H1 (cell line): ENCODE data around the gene TCF7L2. TPM values are rescaled to one million over a fixed set of nuclear protein-coding genes. Genes with fewer than 3 reads are reported as not detected.

Experiments
- CTCF ChIA-PET: fragments of 300-600 bp; sonication (Branson Sonifier 250); formaldehyde crosslinking; loops from one replicate; lab custom pipeline; 2021; ENCODE audit not compliant: partially characterized antibody; lab: Charles Lee
- POLR2A ChIA-PET: fragments of 300-600 bp; sonication (Branson Sonifier 250); formaldehyde crosslinking; loops from one replicate; lab custom pipeline; 2021; ENCODE audit warnings: inconsistent platforms; ENCODE audit not compliant: partially characterized antibody; lab: Charles Lee
- DNase-seq, 2 experiments: peaks; one replicate each; pipeline versions ENCODE4 v3.0.0 to v3.0.0-alpha.2; 2010 to 2022; ENCODE audit warnings: low spot score in 2 of 2, low read depth in 1 of 2, mixed read lengths in 1 of 2
- FAIRE-seq: peaks from 2 replicates; lab custom pipeline; 2011; peaks lifted over from hg19 to GRCh38; lab: Jason Lieb, UNC
- H2AFZ ChIP-seq: 2 replicates; pipeline ENCODE4 v1.8.1; 2012; ENCODE audit warnings: low read length, inconsistent platforms
- H2AK5ac ChIP-seq: 2 replicates; pipeline ENCODE4 v1.6.1; 2013; ENCODE audit warnings: low read depth, low read length
- H2BK120ac ChIP-seq: replicated peaks from 2 replicates; pipeline ENCODE3; 2013; ENCODE audit warnings: low read depth, low read length, inconsistent platforms
- H2BK12ac ChIP-seq: 2 replicates; pipeline ENCODE4 v1.6.1; 2013; ENCODE audit warnings: low read depth, low read length
- H2BK15ac ChIP-seq: 2 replicates; pipeline ENCODE4 v1.6.1; 2013; ENCODE audit warnings: low read length
- H2BK20ac ChIP-seq: 2 replicates; pipeline ENCODE4 v1.6.1; 2013; ENCODE audit warnings: low read length
- H2BK5ac ChIP-seq: 2 replicates; pipeline ENCODE4 v1.6.1; 2013; ENCODE audit warnings: low read depth, low read length
- H3K14ac ChIP-seq: 2 replicates; pipeline ENCODE4 v1.6.1; 2013; ENCODE audit warnings: inconsistent platforms; ENCODE audit not compliant: insufficient read length
- H3K18ac ChIP-seq: 2 replicates; pipeline ENCODE4 v1.6.1; 2013; ENCODE audit warnings: low read length; ENCODE audit errors: extremely low read depth
- H3K23ac ChIP-seq: 2 replicates; pipeline ENCODE4 v1.6.1; 2013; ENCODE audit warnings: inconsistent platforms; ENCODE audit not compliant: insufficient read length
- H3K23me2 ChIP-seq: 2 replicates; pipeline ENCODE4 v1.6.1; 2013; ENCODE audit warnings: low read depth, low read length
- H3K27ac ChIP-seq: 2 replicates; pipeline ENCODE4 v1.6.1; 2011; ENCODE audit warnings: low read depth, low read length, inconsistent platforms
- H3K27me3 ChIP-seq, 4 experiments: replicated peaks in 1 of 4; 1 replicate in 1 of 4; 2 replicates in 3 of 4; pipeline versions ENCODE4 v1.6.1 to v1.8.1; 2011 to 2013; ENCODE audit warnings: low read length in 3 of 4, mild to moderate bottlenecking in 3 of 4, inconsistent platforms in 2 of 4, mixed read lengths in 2 of 4, moderate library complexity in 1 of 4; ENCODE audit not compliant: control insufficient read depth in 3 of 4, insufficient read depth in 3 of 4; ENCODE audit errors: extremely low read depth in 1 of 4
- H3K36me3 ChIP-seq, 4 experiments: 2 replicates each; pipeline versions ENCODE4 v1.6.1 to v1.8.1; 2011 to 2013; ENCODE audit warnings: mild to moderate bottlenecking in 4 of 4, low read length in 3 of 4, moderate library complexity in 2 of 4, control low read depth in 1 of 4, inconsistent platforms in 1 of 4; ENCODE audit not compliant: insufficient read depth in 4 of 4, control insufficient read depth in 2 of 4
- H3K4ac ChIP-seq: replicated peaks from 2 replicates; pipeline ENCODE3; 2013; ENCODE audit warnings: low read length, low read depth, mixed read lengths, inconsistent platforms; ENCODE audit not compliant: insufficient read length
- H3K4me1 ChIP-seq, 4 experiments: replicated peaks in 1 of 4; 1 replicate in 1 of 4; 2 replicates in 3 of 4; pipeline versions ENCODE4 v1.6.1 to v1.8.1; 2011 to 2013; ENCODE audit warnings: low read length in 3 of 4, inconsistent platforms in 2 of 4, mixed read lengths in 1 of 4; ENCODE audit not compliant: insufficient read depth in 4 of 4, control insufficient read depth in 3 of 4
- H3K4me2 ChIP-seq, 2 experiments: 2 replicates each; pipeline versions ENCODE4 v1.6.1 to v1.8.1; 2011 to 2013; ENCODE audit warnings: low read depth in 2 of 2, low read length in 2 of 2, control low read depth in 1 of 2, inconsistent platforms in 1 of 2, mild to moderate bottlenecking in 1 of 2; ENCODE audit not compliant: insufficient read depth in 1 of 2
- H3K4me3 ChIP-seq, 4 experiments: fragments of 200-600, 300-600 bp in 1 of 4; sonication (generic), shearing (Covaris generic), sonication (Bioruptor Twin) in 1 of 4; 2 replicates each; pipeline versions ENCODE4 v1.5.1 to v1.8.1; 2011 to 2016; ENCODE audit warnings: low read length in 4 of 4, low read depth in 3 of 4, control low read depth in 2 of 4, inconsistent platforms in 2 of 4, mild to moderate bottlenecking in 2 of 4, mixed read lengths in 1 of 4, moderate library complexity in 1 of 4; ENCODE audit not compliant: insufficient read depth in 2 of 4; ENCODE audit errors: extremely low read depth in 1 of 4
- H3K56ac ChIP-seq: replicated peaks from 2 replicates; pipeline ENCODE3; 2013; ENCODE audit warnings: low read depth, mild to moderate bottlenecking, mixed read lengths, low read length, inconsistent platforms; ENCODE audit not compliant: insufficient read length
- H3K79me1 ChIP-seq: 2 replicates; pipeline ENCODE4 v1.6.1; 2013; ENCODE audit warnings: low read depth, low read length, control low read depth
- H3K79me2 ChIP-seq, 2 experiments: 2 replicates each; pipeline versions ENCODE4 v1.6.1 to v1.8.1; 2012 to 2013; ENCODE audit warnings: low read length in 2 of 2, mild to moderate bottlenecking in 2 of 2, inconsistent platforms in 1 of 2; ENCODE audit not compliant: insufficient read depth in 2 of 2, control insufficient read depth in 1 of 2
- H3K9ac ChIP-seq, 4 experiments: replicated peaks in 1 of 4; 1 replicate in 1 of 4; 2 replicates in 3 of 4; pipeline versions ENCODE4 v1.6.1 to v1.8.1; 2011 to 2013; ENCODE audit warnings: low read depth in 3 of 4, low read length in 3 of 4, control low read depth in 2 of 4, mild to moderate bottlenecking in 2 of 4, moderate library complexity in 2 of 4, inconsistent platforms in 1 of 4; ENCODE audit errors: extremely low read depth in 1 of 4
- H3K9me3 ChIP-seq, 2 experiments: 2 replicates each; pipeline versions ENCODE4 v1.6.1 to v1.8.1; 2012 to 2013; ENCODE audit warnings: mild to moderate bottlenecking in 2 of 2, moderate library complexity in 2 of 2, control low read depth in 1 of 2, inconsistent platforms in 1 of 2, low read depth in 1 of 2, low read length in 1 of 2, mixed read lengths in 1 of 2; ENCODE audit not compliant: insufficient read depth in 2 of 2
- H4K20me1 ChIP-seq, 2 experiments: replicated peaks in 1 of 2; 2 replicates each; pipeline versions ENCODE3 to v1.8.1; 2011 to 2013; ENCODE audit warnings: inconsistent platforms in 2 of 2, low read length in 2 of 2, mild to moderate bottlenecking in 1 of 2; ENCODE audit not compliant: insufficient read depth in 2 of 2, control insufficient read depth in 1 of 2
- H4K5ac ChIP-seq: 2 replicates; pipeline ENCODE4 v1.6.1; 2013; ENCODE audit warnings: low read length, low read depth, mixed read lengths, inconsistent platforms; ENCODE audit not compliant: insufficient read length
- H4K8ac ChIP-seq: 2 replicates; pipeline ENCODE4 v1.8.0; 2013; ENCODE audit warnings: mild to moderate bottlenecking, moderate library complexity, low read length, inconsistent platforms; ENCODE audit not compliant: insufficient read depth; ENCODE audit errors: extremely low read depth
- H4K91ac ChIP-seq: replicated peaks from 2 replicates; pipeline ENCODE3; 2013; ENCODE audit warnings: low read length, mixed read lengths, inconsistent platforms; ENCODE audit not compliant: insufficient read length
- ATF3 ChIP-seq: IDR thresholded peaks from 2 replicates; pipeline ENCODE4 v1.6.1; 2011; ENCODE audit warnings: low read depth, mild to moderate bottlenecking, low read length; ENCODE audit not compliant: insufficient read depth
- BRCA1 ChIP-seq: IDR thresholded peaks from 2 replicates; pipeline ENCODE4 v1.6.1; 2012; ENCODE audit warnings: low read depth, low read length, improper control_type of control experiment
- KDM5A ChIP-seq: fragments of 200-600 bp; IDR thresholded peaks from 2 replicates; pipeline ENCODE4 v1.7.1; 2012; ENCODE audit warnings: mild to moderate bottlenecking, low read length, inconsistent platforms, mixed read lengths
- NANOG ChIP-seq: IDR thresholded peaks from 2 replicates; pipeline ENCODE4 v1.6.1; 2011; ENCODE audit warnings: low read length, low read depth, mild to moderate bottlenecking, inconsistent platforms; ENCODE audit not compliant: insufficient read depth, poor library complexity, severe bottlenecking
- RAD21 ChIP-seq, 2 experiments: IDR thresholded peaks in 1 of 2; conservative IDR thresholded peaks in 1 of 2; 2 replicates each; pipeline ENCODE4 v1.6.1; 2011; ENCODE audit warnings: low read depth in 2 of 2, low read length in 2 of 2, improper control_type of control experiment in 1 of 2, inconsistent platforms in 1 of 2, mild to moderate bottlenecking in 1 of 2, moderate library complexity in 1 of 2
- RBBP5 ChIP-seq: IDR thresholded peaks from 2 replicates; pipeline ENCODE4 v1.7.1; 2012; ENCODE audit warnings: low read depth, mild to moderate bottlenecking, inconsistent platforms, low read length, moderate library complexity, borderline replicate concordance
- RXRA ChIP-seq: IDR thresholded peaks from 2 replicates; pipeline ENCODE4 v1.6.1; 2011; ENCODE audit warnings: low read depth, mild to moderate bottlenecking, low read length, moderate library complexity; ENCODE audit not compliant: insufficient read depth
- ZNF274 ChIP-seq: IDR thresholded peaks from 2 replicates; pipeline ENCODE4 v1.7.0; 2012; ENCODE audit warnings: low read length, borderline replicate concordance; ENCODE audit errors: extremely low read depth
- WGBS, 2 experiments: shearing (Covaris generic) in 1 of 2; methylation state at CpG; one replicate each; pipeline versions ENCODE4 v1.1.6 to v1.1.7; 2013 to 2015; ENCODE audit warnings: low lambda C conversion rate in 2 of 2, mixed read lengths in 2 of 2, inconsistent platforms in 1 of 2, low coverage in 1 of 2, missing lambda C conversion rate in 1 of 2; ENCODE audit not compliant: insufficient replicate concordance in 2 of 2, insufficient coverage in 1 of 2, insufficient read length in 1 of 2; ENCODE audit errors: extremely low coverage in 1 of 2, missing lambda C conversion rate in 1 of 2; 5-methylcytosine and 5-hydroxymethylcytosine counted together
- polyA plus RNA-seq, 7 experiments: library from polyadenylated mRNA; depleted of rRNA in 3 of 7; stranded (reverse) in 5 of 7; unstranded in 2 of 7; fragments of >200 nt in 5 of 7; fragments of 200-250 nt in 2 of 7; gene quantifications; 1 replicate in 5 of 7; 2 replicates in 1 of 7; 4 replicates in 1 of 7; pipeline versions ENCODE4 v1.2.1 to v1.2.3, GENCODE V29; 2011 to 2013; ENCODE audit warnings: missing spikeins in 2 of 7, mixed read lengths in 2 of 7
- total RNA-seq: library from RNA; stranded (reverse); fragmentation: NEBNext Ultra II Directional; extraction: Animal tissue kit (Norgen Biotek cat#: 25700); gene quantifications from 2 replicates; pipeline ENCODE4 v1.2.1, GENCODE V29; 2021

The TCF7L2 gene
- total and polyA plus RNA-seq, 2 of the 8 experiments (the other 6 are each of a cell fraction or from before 2014, with no cell fraction given) = 33.9 to 67.3 TPM

GRCh38 chr10:113017376-113017775 lies 67.3 kb downstream of the TCF7L2 start:
- no peak for DNase-seq
- CTCF ChIA-PET = interaction anchor here (0.9 to 1.1 kb wide), 2 partner anchors 9 to 29 kb away, joined by 3 read pairs; no protein-coding TSS in a partner anchor

More at GRCh38 chr10:113017376-113017775, 67.3 kb downstream of the TCF7L2 start:
- no peak overlapping the region for H3K27ac ChIP-seq
- H3K9me3 ChIP-seq = no peaks in the 10 kb centered on the region
- H4K5ac ChIP-seq = no peak overlapping the region
- no peaks in the 10 kb centered on the region for H3K27me3 ChIP-seq
- no peak overlapping the region for H3K23ac ChIP-seq
- peaks cover 10 to 22% (median 20%) of the 10 kb centered on the region in 4 experiments for H3K4me1 ChIP-seq
- no peaks in the 10 kb centered on the region; a peak in 1 of 8 replicates for H3K36me3 ChIP-seq
- H3K4me3 ChIP-seq = no peak overlapping the region
- TF ChIP-seq ZNF274 (no peak), BRCA1 (no peak), ATF3 (no peak), RAD21 (IDR thresholded peaks at IDR 0.05 in 1 of 2, conservative IDR thresholded peaks at IDR 0.05 in 1 of 2; ENCODE audit: low read depth in 2 of 2, low read length in 2 of 2) (no peak), NANOG (no peak), RBBP5 (no peak), RXRA (no peak), KDM5A (no peak)
- no peak overlapping the region for H2BK12ac ChIP-seq
- peaks cover 2% of the 10 kb centered on the region; the same call in 1 of the 2 replicates for H3K23me2 ChIP-seq
- H2AK5ac ChIP-seq = no peak overlapping the region
- no peak overlapping the region for H3K18ac ChIP-seq
- H2BK120ac ChIP-seq = no peak overlapping the region
- H2BK15ac ChIP-seq = no peak overlapping the region
- H3K4me2 ChIP-seq = no peak overlapping the region
- FAIRE-seq = no peak
- H3K14ac ChIP-seq = no peak overlapping the region
- no peak overlapping the region for H4K91ac ChIP-seq
- POLR2A ChIA-PET = no interaction called here
- no peak overlapping the region for H3K56ac ChIP-seq
- no peak overlapping the region for H2AFZ ChIP-seq
- peaks cover 10 to 99% of the 10 kb centered on the region in 2 experiments; a peak in 3 of 4 replicates for H3K79me2 ChIP-seq
- peaks cover 26% of the 10 kb centered on the region for H3K79me1 ChIP-seq
- 92% methylated on average over 5 of the region's 5 CpGs; no CpG with 5 or more reads in 1 of the 2 experiments for WGBS, 2 experiments
- no peak overlapping the region for H2BK5ac ChIP-seq
- H3K9ac ChIP-seq = no peak overlapping the region
- peaks cover 38 to 41% of the 10 kb centered on the region in 2 experiments for H4K20me1 ChIP-seq
- no peak overlapping the region for H3K4ac ChIP-seq
- H4K8ac ChIP-seq = no peak overlapping the region
- H2BK20ac ChIP-seq = no peak overlapping the region
